Measurements from ENCODE around the gene FER. TPM values are rescaled to one million over a fixed set of nuclear protein-coding genes. Genes with fewer than 3 reads are reported as not detected.
A peak's percentile ranks its signal among the peaks of the same experiment; 100 is the strongest.

FER gene
- total and polyA plus RNA-seq, 2 of the 13 experiments (the other 11 are each of a cell fraction or from before 2014, with no cell fraction given) = 7.9 to 29.0 TPM

GRCh38 chr5:108930107-108930506 lies 182.4 kb downstream of the FER start:
- H3K4me1 ChIP-seq (ENCODE audit: insufficient read depth, low read length) = peaks cover 22% of the 10 kb centered on the region; the same call in 1 of the 2 replicates
- ATAC-seq (no peak), DNase-seq (ENCODE audit: low spot score) (no peak), FAIRE-seq (no peak)
- H3K4me3 ChIP-seq (replicated peaks in 1 of 3; ENCODE audit: insufficient read depth in 1 of 3, low read depth in 2 of 3, low read length in 3 of 3) = no peak overlapping the region
- in situ Hi-C loops (cut with HindIII; ENCODE audit: extremely low pct_ligation_motif_present, low pct_unique_long_range_greater_than_20kb) (no loop called here), intact Hi-C loops (cut with micrococcal nuclease; ENCODE audit: unreplicated experiment) (no loop called here)
- no TSS peak for BruUV-seq (replicated peaks)
- POLR2A ChIA-PET = no interaction called here
- no peaks in the 10 kb centered on the region for H3K36me3 ChIP-seq (replicated peaks in 1 of 2; ENCODE audit: control insufficient read depth in 1 of 2, insufficient read depth in 2 of 2, low read length in 2 of 2)
- TF ChIP-seq GTF2F1 (IDR thresholded peaks at IDR 0.05; ENCODE audit: low read length) (no peak), ZNF281 (CRISPR knock-in tag; IDR thresholded peaks at IDR 0.05; ENCODE audit: borderline replicate concordance) (no peak), ZNF562 (CRISPR knock-in tag; IDR thresholded peaks at IDR 0.05; ENCODE audit: borderline replicate concordance) (no peak), ZNF670 (CRISPR knock-in tag; IDR thresholded peaks at IDR 0.05; ENCODE audit: borderline replicate concordance) (no peak), CC2D1A (CRISPR knock-in tag; IDR thresholded peaks at IDR 0.05) (no peak), ZNF724P (CRISPR knock-in tag; IDR thresholded peaks at IDR 0.05; ENCODE audit: borderline replicate concordance) (no peak), HNRNPK (IDR thresholded peaks at IDR 0.05; ENCODE audit: low read depth, low read length, poor library complexity, severe bottlenecking) (peak; percentile 91), ZNF234 (CRISPR knock-in tag; conservative IDR thresholded peaks at IDR 0.05) (no peak)
- no peak overlapping the region for H2AFZ ChIP-seq (ENCODE audit: low read length)
- peaks cover 28% of the 10 kb centered on the region for H3K79me2 ChIP-seq (ENCODE audit: insufficient read depth, low read length)
- no peaks in the 10 kb centered on the region for H3K27me3 ChIP-seq (ENCODE audit: control insufficient read depth in 1 of 2, insufficient read depth in 2 of 2, low read length in 2 of 2)
- CTCF ChIA-PET (ENCODE audit: low intra/inter-chr PET ratio, low total read pairs) = no interaction called here
- H3K4me2 ChIP-seq (ENCODE audit: low read depth, low read length) = no peak overlapping the region
- no peaks in the 10 kb centered on the region for H3K9me3 ChIP-seq (ENCODE audit: low read length)
- H3K27ac ChIP-seq (ENCODE audit: extremely low read length, insufficient read depth, low read length) = no peak overlapping the region
- H3K9ac ChIP-seq (ENCODE audit: insufficient read depth, low read depth, low read length) = no peak overlapping the region
- WGBS (ENCODE audit: low lambda C conversion rate) = 89% methylated on average over 3 of the region's 3 CpGs
- H4K20me1 ChIP-seq (ENCODE audit: insufficient read depth, low read length) = peaks cover 6% of the 10 kb centered on the region; the same call in 1 of the 2 replicates

Measured in HepG2 (cell line).